ENCODE results near the gene BPIFA3. TPM values are rescaled to one million over a fixed set of nuclear protein-coding genes. Genes with fewer than 3 reads are reported as not detected.
"Not testable (repeated sequence)": the region's sequence is repeated elsewhere in the genome, so short reads cannot be mapped to it uniquely, and the experiment has no call there.

The BPIFA3 gene
- not detected for polyA plus RNA-seq (ENCODE audit: insufficient read length)

GRCh38 chr20:33217052-33217451 is at the start of gene BPIFA3:
Gene BPIFA3, plus strand, starts transcription at chr20:33217352. Its CDS starts 185 bp downstream, at chr20:33217537.
- DNase-seq, result no peak

GRCh38 chr20:33167859-33168258 is 49.3 kb upstream of the BPIFA3 start, which contains the start of gene BPIFA2:
Gene BPIFA2, plus strand, starts transcription at chr20:33168159. Its CDS starts 987 bp downstream, at chr20:33169146.
- DNase-seq, result no peak

- no peak for DNase-seq
These were observed 47.9 kb upstream of the BPIFA3 start for GRCh38 chr20:33169176-33169794.

- DNase-seq, result no peak
These were observed 44.4 kb upstream of the BPIFA3 start for GRCh38 chr20:33172781-33173180.

- no peak for DNase-seq
These were observed 42.0 kb upstream of the BPIFA3 start for GRCh38 chr20:33175123-33175522.

GRCh38 chr20:33176101-33176500 is 41.1 kb upstream of the BPIFA3 start:
- DNase-seq, result no peak

- no peak for DNase-seq
These were observed 39.3 kb upstream of the BPIFA3 start for GRCh38 chr20:33177866-33178265.

- DNase-seq, result no peak
These were observed 38.4 kb upstream of the BPIFA3 start for GRCh38 chr20:33178726-33179125.

- DNase-seq, result no peak
These were observed 37.0 kb upstream of the BPIFA3 start for GRCh38 chr20:33180169-33180568.

- DNase-seq, result no peak
These were observed 35.6 kb upstream of the BPIFA3 start for GRCh38 chr20:33181482-33182093.

- DNase-seq, result no peak
These were observed 33.8 kb upstream of the BPIFA3 start for GRCh38 chr20:33183312-33183711.

GRCh38 chr20:33185031-33185590 is 32.0 kb upstream of the BPIFA3 start:
- not testable (repeated sequence) for DNase-seq

- no peak for DNase-seq
These were observed 29.7 kb upstream of the BPIFA3 start for GRCh38 chr20:33187491-33187890.

GRCh38 chr20:33188421-33188820 is 28.7 kb upstream of the BPIFA3 start:
- no peak for DNase-seq

GRCh38 chr20:33191484-33191883 is 25.7 kb upstream of the BPIFA3 start:
- no peak for DNase-seq

GRCh38 chr20:33191955-33192354 is 25.2 kb upstream of the BPIFA3 start:
- DNase-seq, result no peak

- DNase-seq, result peak; percentile 15
These were observed 24.1 kb upstream of the BPIFA3 start for GRCh38 chr20:33192912-33193501.

GRCh38 chr20:33199026-33199425 is 18.1 kb upstream of the BPIFA3 start:
- no peak for DNase-seq

- DNase-seq, result no peak
These were observed 14.7 kb upstream of the BPIFA3 start for GRCh38 chr20:33202451-33202850.

- DNase-seq, result no peak
These were observed 13.7 kb upstream of the BPIFA3 start for GRCh38 chr20:33203444-33203843.

GRCh38 chr20:33209789-33210188 is 7.4 kb upstream of the BPIFA3 start:
- DNase-seq, result peak; percentile 79

- no peak for DNase-seq
These were observed 6.8 kb upstream of the BPIFA3 start for GRCh38 chr20:33210371-33210770.

GRCh38 chr20:33211817-33212424 is 5.2 kb upstream of the BPIFA3 start:
- no peak for DNase-seq
